ENCODE results near the gene UPP2.

- no peak for TF ChIP-seq REST (IDR thresholded peaks at IDR 0.05; ENCODE audit: insufficient read depth in 1 of 2, low read depth in 2 of 2, low read length in 2 of 2)
- TF ChIP-seq TAF1 (IDR thresholded peaks at IDR 0.05; ENCODE audit: borderline replicate concordance, insufficient read depth, low read length): no peak
- TF ChIP-seq POLR2AphosphoS5 (IDR thresholded peaks at IDR 0.05; ENCODE audit: low read depth, low read length): no peak
- TF ChIP-seq FOXP2 (optimal IDR thresholded peaks at IDR 0.05; ENCODE audit: borderline replicate concordance, extremely low read depth, extremely low read length, insufficient read depth): no peak
Measured at GRCh38 chr2:158178646-158179045, 77.0 kb downstream of the UPP2 start.

All from PFSK-1 (cell line).